Lung (tissue), 12 donors: ENCODE measurements around the gene LRRK1. TPM values are rescaled to one million over a fixed set of nuclear protein-coding genes. Genes with fewer than 3 reads are reported as not detected.

Experiments
- ATAC-seq: fragments of 200-7000 bp; cut with Tn5 transposase; one replicate; pipeline ENCODE4 v1.9.1; 2020; ENCODE audit warnings: moderate number of reproducible peaks; ENCODE audit not compliant: insufficient read depth, low FRiP score
- DNase-seq, 3 donors: peaks; one replicate each; pipeline ENCODE4 v3.0.0-alpha.2; 2013 to 2017
- H3K27ac ChIP-seq, 2 donors: one replicate each; pipeline ENCODE4 v1.5.1; 2013; ENCODE audit warnings: mild to moderate bottlenecking in 2 of 2, moderate library complexity in 2 of 2, control low read depth in 1 of 2, inconsistent platforms in 1 of 2, low read depth in 1 of 2, low read length in 1 of 2
- H3K27me3 ChIP-seq, 3 donors: one replicate each; pipeline ENCODE4 v1.5.1; 2013; ENCODE audit warnings: low read length in 2 of 3; ENCODE audit not compliant: control insufficient read depth in 3 of 3, insufficient read depth in 3 of 3
- H3K36me3 ChIP-seq, 4 donors: one replicate each; pipeline ENCODE4 v1.5.1; 2013; ENCODE audit warnings: low read length in 4 of 4, mild to moderate bottlenecking in 1 of 4, moderate library complexity in 1 of 4; ENCODE audit not compliant: control insufficient read depth in 4 of 4, insufficient read depth in 4 of 4
- H3K4me1 ChIP-seq, 5 donors: one replicate each; pipeline ENCODE4 v1.5.1; 2013; ENCODE audit warnings: low read length in 5 of 5, mild to moderate bottlenecking in 2 of 5, moderate library complexity in 1 of 5; ENCODE audit not compliant: control insufficient read depth in 5 of 5, insufficient read depth in 5 of 5
- H3K4me3 ChIP-seq: one replicate; pipeline ENCODE4 v1.5.1; 2013; ENCODE audit warnings: mild to moderate bottlenecking, control low read depth, moderate library complexity
- H3K9ac ChIP-seq, 2 donors: one replicate each; pipeline ENCODE4 v1.5.1; 2013; ENCODE audit warnings: low read length in 2 of 2, control low read depth in 1 of 2; ENCODE audit not compliant: insufficient read depth in 1 of 2
- H3K9me3 ChIP-seq, 4 donors: one replicate each; pipeline ENCODE4 v1.5.1; 2013; ENCODE audit warnings: low read length in 3 of 4, mild to moderate bottlenecking in 1 of 4, moderate library complexity in 1 of 4; ENCODE audit not compliant: control insufficient read depth in 4 of 4, insufficient read depth in 3 of 4
- WGBS, 2 donors: extraction: QIAGEN DNeasy Blood & Tissue Kit; methylation state at CpG; one replicate each; pipeline ENCODE4 v1.1.7; 2013; 5-methylcytosine and 5-hydroxymethylcytosine counted together
- polyA plus RNA-seq, 2 donors: library from polyadenylated mRNA; stranded (reverse); fragments of 200-250 nt; gene quantifications; one replicate each; pipeline ENCODE4 v1.2.1, GENCODE V29; 2013
- total RNA-seq, 2 donors: library from RNA; depleted of rRNA in 1 of 2; stranded (reverse); fragments of >200 nt in 1 of 2; gene quantifications; one replicate each; pipeline ENCODE4 v1.2.1, GENCODE V29; 2014 to 2021
- TF ChIP-seq, protein P1 (sequence below): IDR thresholded peaks from 2 replicates; pipeline ENCODE4 v1.5.1; 2012; ENCODE audit warnings: mild to moderate bottlenecking; ENCODE audit errors: control extremely low read depth, extremely low read depth
- donor health status: control.
- donor health status: control.
- donor health status: Bipolar disorder and iron deficiency.
- donor health status: healthy.
- donor health status: DM: yes; HTN: yes; CAD: no.

LRRK1 gene
- total and polyA plus RNA-seq, 4 donors, result 5.7 to 22.9 (median 9.7) TPM

- peak; percentile 13 for ATAC-seq
- WGBS, 2 donors, result 47 to 79% methylated on average over 6 of the region's 6 CpGs
- H3K4me3 ChIP-seq, result no peak overlapping the region
These were observed 4.3 kb upstream of the LRRK1 start for GRCh38 chr15:100914876-100915275.

DNA sequence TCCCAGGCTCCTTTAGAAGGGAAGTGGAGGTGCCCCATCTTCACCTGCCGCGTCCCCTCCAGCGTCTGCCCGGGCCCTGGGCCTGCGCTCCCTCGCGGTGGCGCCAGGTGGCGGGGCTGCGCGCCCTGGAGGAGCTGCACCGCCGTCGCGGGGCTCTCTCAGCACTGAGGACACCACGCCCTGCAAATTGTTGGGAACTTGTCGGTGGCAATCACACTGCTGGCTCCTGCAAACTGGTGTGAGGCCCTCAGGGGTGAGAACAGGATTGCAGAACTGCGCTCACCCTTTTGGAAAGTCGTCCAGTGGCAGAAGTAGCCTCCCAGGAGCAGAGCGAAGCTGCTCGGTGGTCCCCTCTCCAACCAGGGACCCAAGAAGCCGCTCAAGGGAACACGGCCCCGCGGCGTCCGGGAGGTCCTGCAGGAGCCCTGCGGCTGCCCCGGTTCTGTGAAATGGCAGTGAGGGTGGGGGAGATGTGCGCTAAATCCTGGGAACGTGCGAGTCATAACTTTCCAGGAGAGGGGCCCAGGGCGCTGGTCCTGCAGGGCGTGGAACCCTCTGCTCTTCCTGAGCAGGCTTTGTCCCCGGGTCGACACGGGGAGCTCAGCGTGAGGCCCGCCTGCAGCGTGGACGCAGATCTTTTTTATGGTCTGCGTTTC, 995 bp upstream of the LRRK1 start:
- Histone ChIP-seq H3K36me3 (no peaks in the 10 kb centered on the region), H3K4me1 (peaks cover 0 to 25% (median 7%) of the 10 kb centered on the region in 5 donors), H3K9me3 (peaks cover 0 to 1% (median 0%) of the 10 kb centered on the region in 4 donors), H3K9ac (no peak overlapping the region), H3K4me3 (no peak overlapping the region), H3K27ac (peak overlapping the region in 1 of 2 donors; percentile 0), H3K27me3 (peaks cover 0 to 52% (median 37%) of the 10 kb centered on the region in 3 donors)
- ATAC-seq (peak; percentile 92), DNase-seq (peak; percentile 63 to 75 (median 71))
- WGBS, 2 donors, result 2% methylated on average over 42 of the region's 42 CpGs
- TF ChIP-seq, protein P1, sequence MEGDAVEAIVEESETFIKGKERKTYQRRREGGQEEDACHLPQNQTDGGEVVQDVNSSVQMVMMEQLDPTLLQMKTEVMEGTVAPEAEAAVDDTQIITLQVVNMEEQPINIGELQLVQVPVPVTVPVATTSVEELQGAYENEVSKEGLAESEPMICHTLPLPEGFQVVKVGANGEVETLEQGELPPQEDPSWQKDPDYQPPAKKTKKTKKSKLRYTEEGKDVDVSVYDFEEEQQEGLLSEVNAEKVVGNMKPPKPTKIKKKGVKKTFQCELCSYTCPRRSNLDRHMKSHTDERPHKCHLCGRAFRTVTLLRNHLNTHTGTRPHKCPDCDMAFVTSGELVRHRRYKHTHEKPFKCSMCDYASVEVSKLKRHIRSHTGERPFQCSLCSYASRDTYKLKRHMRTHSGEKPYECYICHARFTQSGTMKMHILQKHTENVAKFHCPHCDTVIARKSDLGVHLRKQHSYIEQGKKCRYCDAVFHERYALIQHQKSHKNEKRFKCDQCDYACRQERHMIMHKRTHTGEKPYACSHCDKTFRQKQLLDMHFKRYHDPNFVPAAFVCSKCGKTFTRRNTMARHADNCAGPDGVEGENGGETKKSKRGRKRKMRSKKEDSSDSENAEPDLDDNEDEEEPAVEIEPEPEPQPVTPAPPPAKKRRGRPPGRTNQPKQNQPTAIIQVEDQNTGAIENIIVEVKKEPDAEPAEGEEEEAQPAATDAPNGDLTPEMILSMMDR, result peak; percentile 77

More at GRCh38 chr15:100914876-100915275, 4.3 kb upstream of the LRRK1 start:
- peaks cover 0 to 23% (median 7%) of the 10 kb centered on the region in 5 donors for H3K4me1 ChIP-seq
- peaks cover 0 to 1% (median 0%) of the 10 kb centered on the region in 4 donors for H3K9me3 ChIP-seq
- TF ChIP-seq, protein P1, result no peak
- no peaks in the 10 kb centered on the region for H3K36me3 ChIP-seq
- DNase-seq, result peak; percentile 24 to 39 (median 34)
- H3K27me3 ChIP-seq, result peaks cover 0 to 25% (median 21%) of the 10 kb centered on the region in 3 donors
- H3K27ac ChIP-seq, result peak overlapping the region in 1 of 2 donors; percentile 34
- H3K9ac ChIP-seq, result no peak overlapping the region

DNA sequence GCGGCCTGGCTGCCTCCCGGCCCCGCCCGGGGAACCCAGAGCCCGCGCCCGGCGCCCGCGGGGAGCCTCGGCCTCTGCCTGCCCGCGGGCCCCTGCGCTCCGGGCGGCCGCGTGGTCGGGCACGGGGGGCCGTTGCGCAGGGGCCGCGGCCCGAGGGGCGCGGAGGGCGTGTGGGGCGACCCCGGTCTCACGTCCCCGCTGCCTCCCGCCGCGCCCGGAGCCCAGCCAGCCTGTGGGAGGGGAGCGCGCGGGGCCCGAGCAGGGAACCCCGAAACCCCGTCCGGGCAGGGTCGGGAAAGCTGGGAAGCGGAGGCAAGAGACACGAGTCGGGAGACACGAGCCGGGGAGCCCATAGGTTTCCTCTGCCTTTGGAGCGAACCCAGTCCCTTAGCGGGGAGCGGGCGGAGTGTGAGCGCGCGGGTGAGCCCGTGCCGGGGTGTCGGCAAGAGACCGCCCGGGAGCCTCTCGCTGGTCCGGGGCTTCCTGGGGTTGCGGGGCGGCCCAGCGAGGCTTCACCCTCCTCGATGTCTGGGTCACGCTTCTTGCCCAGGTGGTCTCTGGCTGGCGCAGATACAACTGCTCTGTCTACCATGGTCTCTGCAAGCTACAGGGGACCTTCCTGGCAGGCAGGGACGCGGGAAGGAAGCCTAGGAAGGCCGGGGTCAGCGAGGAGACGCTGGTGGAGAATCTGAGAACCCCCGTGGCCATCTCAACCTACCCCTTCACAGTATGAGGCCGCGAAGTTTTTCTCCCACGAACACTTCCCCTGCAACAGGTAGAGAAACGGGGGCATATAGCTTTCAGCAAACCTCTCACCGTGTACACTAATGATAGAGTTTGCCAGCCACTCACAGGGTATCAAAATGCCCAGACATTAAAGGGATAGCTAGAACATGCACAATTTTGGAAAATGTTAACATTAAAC, 586 bp downstream of the LRRK1 start:
- H3K27me3 ChIP-seq, result peaks cover 0 to 55% (median 37%) of the 10 kb centered on the region in 3 donors
- TF ChIP-seq, protein P1, result no peak
- ATAC-seq, result no peak
- no peaks in the 10 kb centered on the region for H3K9me3 ChIP-seq
- DNase-seq, result peak in 2 of 3 donors; percentile 34 to 36
- peaks cover 0 to 1% (median 0%) of the 10 kb centered on the region in 4 donors for H3K36me3 ChIP-seq
- H3K9ac ChIP-seq, result no peak overlapping the region
- H3K27ac ChIP-seq, result no peak overlapping the region
- peaks cover 0 to 15% (median 3%) of the 10 kb centered on the region in 5 donors for H3K4me1 ChIP-seq
- 2 to 4% methylated on average over 61 to 80 of the region's 80 CpGs for WGBS, 2 donors
- H3K4me3 ChIP-seq, result peak overlapping the region; percentile 64
